ENCODE results near the gene C10orf95.
A peak's percentile ranks its signal among the peaks of the same experiment; 100 is the strongest.
"Not testable (repeated sequence)": the region's sequence is repeated elsewhere in the genome, so short reads cannot be mapped to it uniquely, and the experiment has no call there.

C10orf95 gene

DNA sequence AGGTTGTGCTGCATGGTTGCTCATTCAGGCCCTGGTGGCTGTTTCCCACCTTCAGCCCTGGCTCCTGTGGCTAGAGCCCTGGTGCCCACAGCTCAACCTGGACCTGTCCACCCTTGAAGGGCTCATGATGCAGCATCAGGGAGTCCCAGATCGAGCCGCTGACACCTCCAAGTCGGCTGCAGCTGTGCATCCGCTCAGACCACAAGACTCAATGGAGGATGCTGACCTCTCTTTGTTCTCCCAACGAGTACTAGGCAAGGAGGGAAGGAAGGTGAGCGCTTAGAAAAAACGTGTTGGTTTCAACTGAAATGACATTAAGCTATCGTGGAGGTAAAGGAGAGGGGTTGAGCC is 9.5 kb upstream of the C10orf95 start:
- no peak for TF ChIP-seq JUND (IDR thresholded peaks at IDR 0.05; ENCODE audit: low read depth)
- in situ Hi-C loops (cut with HindIII; ENCODE audit: low pct_unique_long_range_greater_than_20kb, low sequenced_read_pairs) = no loop called here
- DNase-seq (ENCODE audit: low read depth in 1 of 2, low spot score in 1 of 2) = no peak

DNA sequence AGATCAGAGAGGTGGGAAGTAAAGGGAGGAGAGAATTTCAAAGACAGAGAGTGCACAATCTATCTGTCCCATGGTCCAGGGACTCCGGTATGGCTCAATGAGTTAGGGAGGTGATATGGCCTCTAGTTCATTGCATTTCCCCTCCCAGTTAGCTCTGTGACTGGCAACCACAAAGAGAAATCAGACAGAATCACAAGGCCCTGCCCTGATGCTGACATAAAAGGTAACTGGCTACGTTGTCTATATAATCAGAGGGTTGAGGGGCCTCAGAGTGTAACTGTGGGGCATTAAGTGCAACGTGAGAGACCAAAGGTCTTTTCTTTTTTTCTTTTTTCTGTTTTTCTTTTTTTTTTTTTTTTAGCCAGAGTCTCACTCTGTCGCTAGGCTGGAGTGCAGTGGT is 7.3 kb upstream of the C10orf95 start:
- TF ChIP-seq JUND (IDR thresholded peaks at IDR 0.05; ENCODE audit: low read depth) = no peak
- DNase-seq (ENCODE audit: low read depth in 1 of 2, low spot score in 1 of 2) = no peak
- in situ Hi-C loops (cut with HindIII; ENCODE audit: low pct_unique_long_range_greater_than_20kb, low sequenced_read_pairs) = no loop called here

DNA sequence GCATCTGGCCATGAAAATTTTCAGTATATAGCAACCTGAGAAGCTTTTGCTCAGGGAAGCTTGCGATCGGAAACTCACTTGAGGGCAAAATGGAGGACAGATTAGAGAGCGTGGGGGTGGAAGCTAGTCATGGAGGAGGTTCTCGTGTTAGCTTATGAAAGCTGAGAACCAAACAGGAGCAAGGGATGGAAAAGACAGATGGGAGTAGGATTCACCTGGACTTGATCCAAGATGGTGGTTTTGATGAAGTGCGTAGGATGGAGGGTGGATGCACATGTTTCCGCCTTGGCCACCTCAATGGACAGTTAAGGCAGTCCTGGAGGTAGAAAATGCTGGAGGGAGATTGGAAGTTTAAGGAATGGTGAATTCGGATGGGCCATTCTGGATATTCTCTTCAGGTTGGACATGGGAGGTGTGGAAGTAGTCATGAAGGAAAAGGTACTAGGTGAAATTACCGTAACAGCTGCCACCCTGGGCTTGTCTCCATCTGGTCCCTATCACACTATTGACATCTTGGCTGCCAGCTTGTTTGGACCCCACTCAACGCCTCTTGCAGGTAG is 6.3 kb upstream of the C10orf95 start:
- DNase-seq (ENCODE audit: low read depth in 1 of 2, low spot score in 1 of 2) = no peak
- in situ Hi-C loops (cut with HindIII; ENCODE audit: low pct_unique_long_range_greater_than_20kb, low sequenced_read_pairs) = no loop called here
- TF ChIP-seq JUND (IDR thresholded peaks at IDR 0.05; ENCODE audit: low read depth) = no peak

DNA sequence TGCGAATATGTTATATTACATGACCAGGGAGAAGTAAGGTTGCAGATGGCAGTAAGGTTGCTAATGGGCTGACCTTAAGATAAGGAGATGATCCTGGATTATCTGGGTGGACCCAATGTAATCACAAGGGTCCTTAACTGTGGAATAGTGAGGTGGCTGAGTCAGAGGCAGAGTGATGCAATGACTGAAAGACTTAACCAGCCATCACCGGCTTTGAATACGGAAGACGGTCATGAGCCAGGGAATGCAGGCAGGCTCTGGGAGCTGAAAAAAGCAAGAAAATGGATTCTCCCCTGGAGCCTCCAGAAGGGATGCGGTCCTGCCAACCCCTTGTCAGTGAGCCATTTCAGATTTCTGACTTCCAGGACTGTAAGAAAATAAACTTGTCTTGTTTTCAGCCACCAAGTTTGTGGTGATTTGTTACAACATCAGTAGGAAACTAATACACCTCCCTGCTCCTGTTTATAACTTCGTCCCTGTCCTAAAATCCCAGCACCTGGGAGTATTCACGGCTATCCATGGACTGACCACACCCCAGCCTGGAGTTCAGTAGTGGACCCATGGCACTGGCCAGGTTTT is 4.6 kb upstream of the C10orf95 start:
- no peak for DNase-seq (ENCODE audit: low read depth in 1 of 2, low spot score in 1 of 2)
- in situ Hi-C loops (cut with HindIII; ENCODE audit: low pct_unique_long_range_greater_than_20kb, low sequenced_read_pairs) = no loop called here
- TF ChIP-seq JUND (IDR thresholded peaks at IDR 0.05; ENCODE audit: low read depth) = no peak

DNA sequence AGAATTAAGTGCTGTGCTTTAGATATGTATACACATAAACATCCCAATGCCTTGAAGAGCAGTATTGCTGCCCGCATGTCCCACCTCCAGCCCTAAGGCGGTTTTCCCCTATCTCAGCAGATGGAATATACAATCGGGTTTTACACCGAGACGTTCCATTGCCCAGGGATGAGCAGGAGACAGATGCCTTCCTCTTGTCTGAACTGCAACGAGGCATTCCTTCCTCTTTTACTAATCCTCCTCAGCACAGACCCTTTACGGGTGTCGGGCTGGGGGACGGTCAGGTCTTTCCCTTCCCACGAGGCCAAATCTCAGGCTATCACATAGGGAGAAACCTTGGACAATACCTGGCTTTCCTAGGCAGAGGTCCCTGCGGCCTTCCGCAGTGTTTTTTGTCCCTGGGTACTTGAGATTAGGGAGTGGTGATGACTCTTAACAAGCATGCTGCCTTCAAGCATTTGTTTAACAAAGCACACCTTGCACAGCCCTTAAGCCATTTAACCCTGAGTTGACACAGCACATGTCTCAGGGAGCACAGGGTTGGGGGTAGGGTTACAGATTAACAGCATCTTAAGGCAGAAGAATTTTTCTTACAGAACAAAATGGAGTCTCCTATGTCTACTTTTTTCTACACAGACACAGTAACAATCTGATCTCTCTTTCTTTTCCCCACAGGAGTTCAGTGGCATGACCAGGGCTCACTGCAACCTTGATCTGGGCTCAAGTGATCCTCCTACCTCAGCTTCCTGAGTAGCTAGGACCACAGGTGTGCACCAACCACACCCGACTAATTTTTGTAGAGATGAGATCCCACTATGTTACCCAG is 3.5 kb upstream of the C10orf95 start:
- in situ Hi-C loops (cut with HindIII; ENCODE audit: low pct_unique_long_range_greater_than_20kb, low sequenced_read_pairs); DNase-seq (ENCODE audit: low read depth in 1 of 2, low spot score in 1 of 2): not testable (repeated sequence)

DNA sequence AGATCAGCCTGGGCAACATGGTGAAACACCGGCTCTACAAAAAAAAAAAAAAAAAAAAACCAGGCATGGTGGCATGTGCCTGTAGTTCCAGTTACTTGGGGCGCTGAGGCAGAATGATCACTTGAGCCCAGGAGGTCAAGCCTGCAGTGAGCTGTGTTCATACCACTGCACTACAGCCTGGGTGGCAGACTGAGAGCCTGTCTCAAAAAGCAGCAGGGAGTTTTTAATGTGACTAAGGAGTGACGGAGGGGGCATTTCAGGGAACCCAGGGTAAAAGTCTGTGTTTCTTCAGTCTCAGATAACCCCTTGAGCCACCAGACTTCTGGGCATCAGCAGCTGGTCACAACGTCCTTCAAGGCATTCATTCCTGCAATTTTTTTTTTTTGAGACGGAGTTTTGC is 2.2 kb upstream of the C10orf95 start:
- in situ Hi-C loops (cut with HindIII; ENCODE audit: low pct_unique_long_range_greater_than_20kb, low sequenced_read_pairs) = no loop called here

DNA sequence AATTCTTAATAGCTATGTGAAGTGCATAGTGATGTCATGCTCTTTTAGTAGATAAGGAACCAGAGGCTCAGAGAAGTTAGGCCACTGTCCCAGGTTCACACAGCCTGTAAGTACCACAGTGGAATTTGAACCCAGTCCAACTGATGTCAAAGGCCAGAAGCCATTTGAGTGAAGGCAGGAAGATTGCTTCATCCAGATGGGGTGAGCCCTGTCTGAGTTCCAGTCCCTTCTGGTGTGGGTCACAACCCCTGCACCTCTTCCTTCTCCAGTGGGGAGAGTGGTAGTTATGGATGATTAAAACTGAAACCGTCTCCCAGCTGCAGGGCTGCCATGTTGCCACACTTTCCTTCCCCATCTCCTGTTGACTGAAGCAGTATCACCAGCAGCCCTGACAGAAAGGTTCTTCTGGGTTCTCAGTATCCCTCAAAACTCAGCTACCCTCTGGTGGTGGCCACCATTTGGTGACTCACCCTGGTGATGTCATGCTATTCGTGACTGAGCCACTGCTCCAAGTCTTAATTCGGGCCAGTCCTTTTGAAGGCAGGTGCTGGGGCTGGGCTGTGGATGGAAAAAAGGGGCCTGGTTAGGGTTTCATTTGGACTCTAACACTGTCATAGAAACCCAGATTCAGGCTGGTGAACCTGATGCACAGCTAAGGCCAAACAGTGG is 1.5 kb upstream of the C10orf95 start:
- in situ Hi-C loops (cut with HindIII; ENCODE audit: low pct_unique_long_range_greater_than_20kb, low sequenced_read_pairs) = no loop called here
- no peak for DNase-seq (ENCODE audit: low read depth in 1 of 2, low spot score in 1 of 2)

More for the DNA sequence above, 2.2 kb upstream of the C10orf95 start:
- no peak for TF ChIP-seq JUND (IDR thresholded peaks at IDR 0.05; ENCODE audit: low read depth)
- no peak for DNase-seq (ENCODE audit: low read depth in 1 of 2, low spot score in 1 of 2)

DNA sequence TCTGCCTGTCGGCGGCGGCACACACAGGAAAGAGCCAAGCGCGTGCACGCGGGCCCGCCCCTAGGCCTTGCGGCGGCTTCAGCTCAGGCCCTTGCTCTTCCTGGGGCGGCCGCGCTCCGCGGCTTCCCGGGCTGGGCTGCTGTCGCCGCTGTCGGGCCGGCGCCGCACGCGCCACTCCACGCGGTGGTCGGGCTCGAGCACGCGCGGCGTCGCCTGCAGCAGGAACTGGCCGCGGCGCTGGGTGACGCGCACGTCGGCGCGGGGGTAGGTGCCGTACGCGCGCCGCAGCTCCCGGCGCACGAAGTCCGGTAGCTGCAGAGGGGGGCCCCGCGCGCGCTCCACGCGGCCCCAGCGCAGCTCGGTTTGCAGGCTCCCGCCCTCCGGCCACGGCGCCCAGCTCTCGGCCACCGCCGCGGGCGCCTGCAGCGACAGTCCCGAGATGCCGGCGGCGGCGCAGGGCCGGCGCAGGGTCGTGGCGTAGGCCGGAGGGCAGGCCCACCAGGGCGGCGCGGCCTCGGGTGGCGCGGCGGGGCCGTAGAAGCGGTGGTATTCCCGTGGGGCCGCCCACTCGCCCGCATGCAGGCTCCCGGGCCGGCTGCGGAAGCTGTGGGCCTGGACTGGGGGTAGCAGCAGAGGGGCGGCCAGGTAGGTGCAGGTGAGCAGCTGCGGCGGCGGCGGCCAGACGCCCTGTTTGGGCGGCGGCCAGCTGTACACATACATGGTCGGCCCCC is 804 bp downstream of the C10orf95 start:
- peak; percentile 87 to 95 for DNase-seq (ENCODE audit: low read depth in 1 of 2, low spot score in 1 of 2)
- no peak for TF ChIP-seq JUND (IDR thresholded peaks at IDR 0.05; ENCODE audit: low read depth)
- in situ Hi-C loops (cut with HindIII; ENCODE audit: low pct_unique_long_range_greater_than_20kb, low sequenced_read_pairs) = no loop called here

More for the DNA sequence above, 1.5 kb upstream of the C10orf95 start:
- TF ChIP-seq JUND (IDR thresholded peaks at IDR 0.05; ENCODE audit: low read depth) = no peak

DNA sequence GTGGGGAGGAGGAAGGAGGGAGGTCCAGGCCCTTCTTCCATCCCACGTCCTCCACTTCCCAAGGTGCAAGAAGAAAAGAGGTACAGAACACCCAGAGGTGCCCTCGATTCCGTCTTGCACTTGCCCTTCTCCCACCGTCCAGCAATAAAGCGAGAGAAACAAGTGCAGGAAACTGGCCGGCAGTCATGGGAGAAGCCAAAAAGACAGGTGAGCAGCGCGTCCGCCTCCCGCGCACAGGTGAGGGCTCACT is 1.3 kb downstream of the C10orf95 start:
- no peak for TF ChIP-seq JUND (IDR thresholded peaks at IDR 0.05; ENCODE audit: low read depth)
- no peak for DNase-seq (ENCODE audit: low read depth in 1 of 2, low spot score in 1 of 2)
- in situ Hi-C loops (cut with HindIII; ENCODE audit: low pct_unique_long_range_greater_than_20kb, low sequenced_read_pairs) = no loop called here

DNA sequence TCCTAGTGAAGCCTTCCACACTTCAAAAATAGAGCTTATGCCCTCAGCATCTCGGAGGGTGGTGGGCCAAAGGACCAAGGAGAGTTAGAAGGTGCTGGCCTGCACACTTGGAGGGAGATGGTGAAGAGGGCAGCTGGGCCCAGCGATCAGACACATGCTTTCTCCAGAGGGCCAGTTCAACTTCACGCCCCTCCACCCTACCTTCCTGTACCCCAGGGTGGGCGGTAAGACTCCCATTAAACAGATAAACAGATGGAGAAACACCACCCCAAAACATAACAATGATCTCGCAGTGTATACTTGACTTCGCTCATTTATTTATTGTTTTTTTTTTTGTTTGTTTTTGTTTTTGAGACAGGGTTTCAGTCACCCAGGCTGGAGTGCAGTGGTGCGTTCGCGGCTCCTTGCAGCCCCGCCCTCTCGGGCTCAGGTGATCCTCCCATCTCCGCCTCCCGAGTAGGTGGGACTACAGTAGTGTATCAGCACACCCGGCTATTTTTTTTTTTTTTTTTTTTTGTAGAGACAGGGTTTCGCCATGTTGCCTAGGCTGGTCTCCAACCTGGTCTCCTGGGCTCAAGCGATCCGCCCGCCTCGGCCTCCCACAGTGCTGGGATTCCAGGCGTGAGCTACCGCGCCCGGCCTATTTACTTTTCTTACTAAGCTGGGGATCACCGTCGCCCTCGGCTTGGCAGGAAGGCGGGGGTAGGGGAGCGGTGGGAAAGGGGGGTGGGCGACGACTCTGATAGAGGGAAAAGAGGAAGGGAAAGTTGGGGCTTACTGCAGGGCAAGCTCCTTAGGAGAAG is 1.8 kb downstream of the C10orf95 start:
- in situ Hi-C loops (cut with HindIII; ENCODE audit: low pct_unique_long_range_greater_than_20kb, low sequenced_read_pairs) = no loop called here
- no peak for TF ChIP-seq JUND (IDR thresholded peaks at IDR 0.05; ENCODE audit: low read depth)
- DNase-seq (ENCODE audit: low read depth in 1 of 2, low spot score in 1 of 2) = peak in 1 of 2 experiments; percentile 89

DNA sequence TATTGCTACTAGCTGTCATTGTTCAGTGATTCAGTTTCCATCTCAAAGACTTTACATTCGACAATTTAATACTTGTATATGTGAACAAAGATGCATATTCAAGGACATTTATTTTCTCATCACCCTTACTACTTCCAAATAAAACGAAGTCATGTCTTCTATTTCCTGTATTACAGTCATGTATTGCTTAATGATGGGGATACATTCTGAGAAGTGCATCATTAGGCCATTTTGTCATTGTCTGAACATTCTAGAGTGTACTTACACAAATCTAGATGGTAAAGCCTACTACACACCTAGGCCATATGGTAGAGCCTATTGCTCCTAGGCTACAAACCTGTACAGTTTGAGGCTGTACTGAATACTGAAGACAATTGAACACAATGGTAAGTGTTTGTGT is 6.5 kb downstream of the C10orf95 start:
- in situ Hi-C loops (cut with HindIII; ENCODE audit: low pct_unique_long_range_greater_than_20kb, low sequenced_read_pairs) = no loop called here
- no peak for DNase-seq (ENCODE audit: low read depth in 1 of 2, low spot score in 1 of 2)
- no peak for TF ChIP-seq JUND (IDR thresholded peaks at IDR 0.05; ENCODE audit: low read depth)

DNA sequence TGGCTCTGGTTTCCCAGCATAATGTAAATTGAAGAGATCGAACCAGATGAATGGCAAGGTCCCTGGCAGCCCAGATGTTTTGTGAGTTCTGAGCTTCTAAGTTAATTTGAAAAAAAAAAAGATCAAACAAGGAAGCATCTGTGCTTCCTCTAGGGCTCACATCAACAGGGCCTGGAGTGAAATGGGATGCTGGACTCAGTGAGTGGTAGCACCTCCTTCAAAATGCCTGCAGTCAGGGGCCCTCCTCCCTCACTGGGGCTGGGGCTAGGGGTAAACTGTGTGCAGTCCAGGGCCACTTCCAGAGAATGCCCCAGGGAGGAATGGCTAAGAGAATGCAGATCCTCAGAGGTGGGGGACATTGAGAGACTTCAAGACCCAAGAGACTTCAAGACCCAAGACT is 13.0 kb downstream of the C10orf95 start:
- no peak for TF ChIP-seq JUND (IDR thresholded peaks at IDR 0.05; ENCODE audit: low read depth)
- no peak for DNase-seq (ENCODE audit: low read depth in 1 of 2, low spot score in 1 of 2)
- in situ Hi-C loops (cut with HindIII; ENCODE audit: low pct_unique_long_range_greater_than_20kb, low sequenced_read_pairs) = no loop called here

All from T47D (cell line).